A549 (cell line): Measurements from ENCODE around the gene TERB1. TPM values are rescaled to one million over a fixed set of nuclear protein-coding genes. Genes with fewer than 3 reads are reported as not detected.

ENCODE experiments used
- ATAC-seq, 2 experiments: fragments of 200-7000 bp in 1 of 2; fragments of >200 bp in 1 of 2; cut with Nextera tagmentation in 1 of 2; cut with Tn5 transposase in 1 of 2; 3 replicates each; pipeline versions ENCODE4 v1.8.0 to v1.9.1; 2018 to 2020; ENCODE audit warnings: mild to moderate bottlenecking in 1 of 2, moderate library complexity in 1 of 2
- CTCF ChIA-PET: fragments of 300-600 bp; sonication (Branson Sonifier 250); formaldehyde crosslinking; extraction: SDS; loops from one replicate; lab custom pipeline; 2021; ENCODE audit warnings: antibody characterized with exemption, inconsistent platforms; lab: Yijun Ruan, JAX
- POLR2A ChIA-PET: fragments of 350-600 bp; formaldehyde crosslinking; extraction: SDS; loops from one replicate; lab custom pipeline; 2021; ENCODE audit warnings: antibody characterized with exemption, inconsistent platforms; lab: Yijun Ruan, JAX
- DNase-seq, 2 experiments: peaks; one replicate each; pipeline versions ENCODE4 v3.0.0 to v3.0.0-alpha.2; 2011 to 2016; ENCODE audit warnings: low read depth in 1 of 2, low spot score in 1 of 2
- FAIRE-seq: peaks from 2 replicates; lab custom pipeline; 2011; peaks lifted over from hg19 to GRCh38; lab: Jason Lieb, UNC
- H3K27ac ChIP-seq, 2 experiments: fragments of >200 bp; sonication (Bioruptor Twin); formaldehyde crosslinking; 3 replicates each; pipeline ENCODE4 v1.5.1; 2016 to 2017
- H3K4me1 ChIP-seq: fragments of >200 bp; sonication (Bioruptor Twin); formaldehyde crosslinking; 3 replicates; pipeline ENCODE4 v1.6.1; 2016
- H3K4me2 ChIP-seq: fragments of >200 bp; sonication (Bioruptor Twin); formaldehyde crosslinking; 3 replicates; pipeline ENCODE4 v1.6.1; 2016
- H3K4me3 ChIP-seq: fragments of >200 bp; sonication (Bioruptor Twin); formaldehyde crosslinking; 3 replicates; pipeline ENCODE4 v1.5.1; 2016
- H3K9me3 ChIP-seq: fragments of >200 bp; sonication (Bioruptor Twin); formaldehyde crosslinking; 3 replicates; pipeline ENCODE4 v1.6.1; 2016
- CHD2 ChIP-seq: fragments of 150-350 bp; IDR thresholded peaks from 2 replicates; pipeline ENCODE4 v1.6.1; 2014; ENCODE audit warnings: low read length; ENCODE audit not compliant: partially characterized antibody
- CHD4 ChIP-seq: fragments of 200-600 bp; sonication (generic); IDR thresholded peaks from 2 replicates; pipeline ENCODE4 v1.6.1; 2016; ENCODE audit warnings: antibody characterized with exemption, mild to moderate bottlenecking, borderline replicate concordance
- CTCF ChIP-seq: fragments of >200 bp; sonication (Bioruptor Twin); formaldehyde crosslinking; IDR thresholded peaks from 3 replicates; pipeline ENCODE4 v1.5.1; 2016
- EHF ChIP-seq: fragments of 250-450 bp; sonication (Bioruptor Pico); IDR thresholded peaks from 2 replicates; pipeline ENCODE4 v1.5.0; 2020; ENCODE audit warnings: mild to moderate bottlenecking
- ELK1 ChIP-seq: fragments of 150-350 bp; IDR thresholded peaks from 2 replicates; pipeline ENCODE4 v1.6.1; 2014; ENCODE audit warnings: low read depth, mild to moderate bottlenecking, low read length
- FOSB ChIP-seq: fragments of 250-450 bp; sonication (Bioruptor Pico); IDR thresholded peaks from 2 replicates; pipeline ENCODE4 v1.5.0; 2020; ENCODE audit warnings: mild to moderate bottlenecking, moderate library complexity
- FOXS1 ChIP-seq: fragments of 250-450 bp; sonication (Bioruptor Pico); IDR thresholded peaks from 2 replicates; pipeline ENCODE4 v1.5.0; 2020; ENCODE audit warnings: mild to moderate bottlenecking, moderate library complexity
- GATA3 ChIP-seq: IDR thresholded peaks from 2 replicates; pipeline ENCODE4 v1.6.1; 2012; ENCODE audit warnings: borderline replicate concordance
- HDAC2 ChIP-seq: fragments of 200-600 bp; sonication (generic); IDR thresholded peaks from 2 replicates; pipeline ENCODE4 v1.6.1; 2016
- HES2 ChIP-seq: fragments of >200 bp; sonication (Bioruptor Twin); formaldehyde crosslinking; IDR thresholded peaks from 2 replicates; pipeline ENCODE4 v1.6.1; 2016
- HMGXB4 ChIP-seq: fragments of 250-450 bp; sonication (Bioruptor Pico); IDR thresholded peaks from 2 replicates; pipeline ENCODE4 v1.5.0; 2021; ENCODE audit warnings: mild to moderate bottlenecking, moderate library complexity, borderline replicate concordance
- MAX ChIP-seq: IDR thresholded peaks from 2 replicates; pipeline ENCODE4 v1.6.1; 2012
- MAZ ChIP-seq: fragments of 150-350 bp; IDR thresholded peaks from 2 replicates; pipeline ENCODE4 v1.6.1; 2014; ENCODE audit warnings: antibody characterized with exemption, low read depth, low read length, borderline replicate concordance
- NFE2L2 ChIP-seq: fragments of 150-350 bp; conservative IDR thresholded peaks from 2 replicates; pipeline ENCODE4 v1.6.1; 2014; ENCODE audit warnings: low read length
- NPAS2 ChIP-seq: fragments of 250-450 bp; sonication (Bioruptor Pico); IDR thresholded peaks from 2 replicates; pipeline ENCODE4 v1.8.0; 2022; ENCODE audit warnings: mild to moderate bottlenecking, moderate library complexity, borderline replicate concordance
- RARB ChIP-seq: fragments of 250-450 bp; sonication (Bioruptor Pico); IDR thresholded peaks from 2 replicates; pipeline ENCODE4 v1.8.0; 2021; ENCODE audit warnings: mild to moderate bottlenecking, moderate library complexity
- SREBF2 ChIP-seq: fragments of 450-650 bp; IDR thresholded peaks from 2 replicates; pipeline ENCODE4 v1.6.1; 2014; ENCODE audit warnings: mild to moderate bottlenecking, moderate library complexity
- TFCP2L1 ChIP-seq: fragments of 250-450 bp; sonication (Bioruptor Pico); IDR thresholded peaks from 2 replicates; pipeline ENCODE4 v1.5.0; 2021; ENCODE audit warnings: mild to moderate bottlenecking
- TP53 ChIP-seq: fragments of 250-450 bp; sonication (Bioruptor Pico); IDR thresholded peaks from 2 replicates; pipeline ENCODE4 v1.5.0; 2021; ENCODE audit warnings: mild to moderate bottlenecking, moderate library complexity
- ZC3H11A ChIP-seq: fragments of 450-650 bp; IDR thresholded peaks from 2 replicates; pipeline ENCODE4 v1.6.1; 2014; ENCODE audit warnings: antibody characterized with exemption, mild to moderate bottlenecking
- ZFP36 ChIP-seq: fragments of 450-650 bp; IDR thresholded peaks from 2 replicates; pipeline ENCODE4 v1.6.1; 2014; ENCODE audit warnings: borderline replicate concordance; ENCODE audit not compliant: partially characterized antibody
- WGBS: methylation state at CpG from one replicate; pipeline ENCODE4 v1.1.6; 2017; ENCODE audit errors: missing lambda C conversion rate; 5-methylcytosine and 5-hydroxymethylcytosine counted together
- polyA plus RNA-seq, 4 experiments: library from polyadenylated mRNA; depleted of rRNA in 3 of 4; stranded (reverse); fragments of >200 nt; fragmentation: RNase III in 1 of 4; extraction: RNeasy Plus Mini Kit Qiagen cat#74134 plus additional on column Dnase treatment in 1 of 4; gene quantifications; 2 replicates in 3 of 4; 3 replicates in 1 of 4; pipeline ENCODE4 v1.2.3, GENCODE V29; 2011 to 2017

Gene TERB1
- polyA plus RNA-seq, 2 of the 4 experiments (the other 2 are of a cell fraction), result 0.17 to 0.18 TPM

DNA sequence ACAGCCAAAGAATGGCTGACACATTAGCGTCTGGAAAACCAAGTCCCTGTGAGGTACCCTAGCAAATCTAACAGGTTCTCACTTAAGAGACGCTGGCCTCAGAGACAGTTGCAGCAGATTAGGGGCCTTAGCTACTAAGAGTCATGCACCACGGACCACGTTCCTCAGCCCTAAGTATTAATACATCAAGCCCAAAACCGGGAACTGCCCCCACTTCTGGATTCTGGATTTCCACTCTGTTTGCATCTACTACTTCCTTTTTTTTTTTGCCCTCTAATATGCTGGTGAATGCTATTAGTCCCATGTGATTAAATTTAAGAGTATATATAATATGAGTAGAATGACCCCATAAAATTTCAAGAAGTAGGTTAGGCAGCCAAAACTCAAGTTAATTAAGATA lies 775 bp upstream of the TERB1 start:
- FAIRE-seq (no peak), ATAC-seq (no peak), DNase-seq (no peak)
- Histone ChIP-seq H3K4me1 (no peaks in the 10 kb centered on the region), H3K4me2 (no peak overlapping the region), H3K9me3 (no peaks in the 10 kb centered on the region), H3K27ac (no peak overlapping the region), H3K4me3 (no peak overlapping the region)
- ChIA-PET CTCF (interaction anchor here (0.7 to 1.5 kb wide), 4 partner anchors 50 to 65 kb away, joined by 3 to 5 read pairs (median 4); no protein-coding TSS in a partner anchor), POLR2A (no interaction called here)
- 96% methylated on average over 5 of the region's 5 CpGs for WGBS
- TF ChIP-seq RARB (CRISPR knock-in tag), result no peak
- TF ChIP-seq EHF (CRISPR knock-in tag), result no peak
- TF ChIP-seq TP53 (CRISPR knock-in tag), result no peak
- TF ChIP-seq HES2, result no peak
- no peak for TF ChIP-seq GATA3
- no peak for TF ChIP-seq SREBF2
- no peak for TF ChIP-seq HMGXB4 (CRISPR knock-in tag)
- TF ChIP-seq CHD2, result no peak
- no peak for TF ChIP-seq TFCP2L1 (CRISPR knock-in tag)
- no peak for TF ChIP-seq MAX
- no peak for TF ChIP-seq ZC3H11A
- TF ChIP-seq ZFP36, result no peak
- no peak for TF ChIP-seq ELK1
- TF ChIP-seq CTCF, result no peak
- no peak for TF ChIP-seq NFE2L2
- TF ChIP-seq HDAC2, result no peak
- no peak for TF ChIP-seq CHD4
- no peak for TF ChIP-seq FOXS1 (CRISPR knock-in tag)

- H3K9me3 ChIP-seq, result no peaks in the 10 kb centered on the region
- ChIA-PET CTCF (no interaction called here), POLR2A (no interaction called here)
- FAIRE-seq (no peak), ATAC-seq (peak in 1 of 2 experiments; percentile 22; a peak in 1 of 6 replicates), DNase-seq (no peak)
- H3K4me2 ChIP-seq, result no peak overlapping the region
- TF ChIP-seq NPAS2 (no peak), MAZ (no peak), FOSB (no peak), CHD4 (no peak), GATA3 (no peak), TFCP2L1 (CRISPR knock-in tag) (no peak), FOXS1 (CRISPR knock-in tag) (no peak)
- no peaks in the 10 kb centered on the region for H3K4me1 ChIP-seq
- 96% methylated on average over 19 of the region's 19 CpGs for WGBS
- no peak overlapping the region for H3K4me3 ChIP-seq
- H3K27ac ChIP-seq, result no peak overlapping the region
Measured at GRCh38 chr16:66800856-66801255, 528 bp downstream of the TERB1 start.
